Spleen (tissue), 7 donors: ENCODE data around the gene BMF.

Experiments used
- POLR2AphosphoS5 ChIP-seq, 3 donors: sonication (generic); formaldehyde crosslinking; IDR thresholded peaks; one replicate each; pipeline ENCODE4 v1.5.1; 2017; ENCODE audit warnings: antibody characterized with exemption in 3 of 3
- TF ChIP-seq, protein P1 (sequence below), 11 experiments: fragments of 200-600 bp in 7 of 11; fragments of 450-650 bp in 4 of 11; sonication (generic) in 4 of 11; IDR thresholded peaks in 8 of 11; conservative IDR thresholded peaks in 3 of 11; 1 replicate in 7 of 11; 2 replicates in 4 of 11; pipeline versions ENCODE4 v1.4.0 to v1.8.0; 2016 to 2021; ENCODE audit warnings: antibody characterized with exemption in 11 of 11, inconsistent platforms in 4 of 11, mild to moderate bottlenecking in 1 of 11
- donor health status: DM: no; HTN: no; CAD: no; lungs with moderate emphysema.
- donor health status: DM: no; HTN: no; CAD: no.
- donor health status: DM: no; HTN: no; CAD: no.

DNA sequence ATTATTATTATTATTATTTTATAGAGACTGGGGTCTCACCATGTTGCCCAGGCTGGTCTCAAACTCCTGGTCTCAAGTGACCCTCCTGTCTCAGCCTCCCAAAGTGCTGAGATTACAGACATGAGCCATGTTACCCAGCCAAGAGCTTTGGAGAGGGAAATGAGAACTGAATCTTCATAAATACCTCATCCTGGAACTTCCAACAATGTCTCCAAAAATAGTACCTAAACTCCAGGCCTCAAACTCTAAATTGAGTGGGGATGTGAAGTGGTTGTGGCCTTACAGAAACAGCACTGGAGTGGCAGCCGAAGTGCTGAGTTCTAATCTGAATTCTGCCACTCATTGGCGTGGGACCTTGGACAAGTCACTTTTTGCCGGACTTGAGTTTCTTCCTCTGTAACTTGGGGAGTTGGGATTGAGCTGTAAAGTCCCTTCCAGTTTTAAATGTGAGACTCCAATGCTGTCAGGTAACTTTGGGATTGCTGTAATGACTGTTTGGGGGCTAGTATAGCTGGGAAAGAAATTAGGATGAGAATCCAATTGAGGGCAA is 59.7 kb downstream of the BMF start:
- TF ChIP-seq, protein P1, sequence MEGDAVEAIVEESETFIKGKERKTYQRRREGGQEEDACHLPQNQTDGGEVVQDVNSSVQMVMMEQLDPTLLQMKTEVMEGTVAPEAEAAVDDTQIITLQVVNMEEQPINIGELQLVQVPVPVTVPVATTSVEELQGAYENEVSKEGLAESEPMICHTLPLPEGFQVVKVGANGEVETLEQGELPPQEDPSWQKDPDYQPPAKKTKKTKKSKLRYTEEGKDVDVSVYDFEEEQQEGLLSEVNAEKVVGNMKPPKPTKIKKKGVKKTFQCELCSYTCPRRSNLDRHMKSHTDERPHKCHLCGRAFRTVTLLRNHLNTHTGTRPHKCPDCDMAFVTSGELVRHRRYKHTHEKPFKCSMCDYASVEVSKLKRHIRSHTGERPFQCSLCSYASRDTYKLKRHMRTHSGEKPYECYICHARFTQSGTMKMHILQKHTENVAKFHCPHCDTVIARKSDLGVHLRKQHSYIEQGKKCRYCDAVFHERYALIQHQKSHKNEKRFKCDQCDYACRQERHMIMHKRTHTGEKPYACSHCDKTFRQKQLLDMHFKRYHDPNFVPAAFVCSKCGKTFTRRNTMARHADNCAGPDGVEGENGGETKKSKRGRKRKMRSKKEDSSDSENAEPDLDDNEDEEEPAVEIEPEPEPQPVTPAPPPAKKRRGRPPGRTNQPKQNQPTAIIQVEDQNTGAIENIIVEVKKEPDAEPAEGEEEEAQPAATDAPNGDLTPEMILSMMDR (IDR thresholded peaks at IDR 0.05 in 8 of 11, conservative IDR thresholded peaks at IDR 0.05 in 3 of 11), result no peak
- TF ChIP-seq POLR2AphosphoS5 (IDR thresholded peaks at IDR 0.05), result no peak
